HG02759 (cell line): ENCODE measurements around the gene ECT2L.
"Not testable (repeated sequence)": the region's sequence is repeated elsewhere in the genome, so short reads cannot be mapped to it uniquely, and the experiment has no call there.

Experiments
- ATAC-seq: cut with Tn5 transposase; IDR thresholded peaks from one replicate; pipeline ENCODE4 v1.9.1; 2021; ENCODE audit warnings: mild to moderate bottlenecking, moderate library complexity; ENCODE audit not compliant: unreplicated experiment

The ECT2L gene

GRCh38 chr6:138926579-138926978, 130.7 kb downstream of the ECT2L start:
- ATAC-seq = no peak

- no peak for ATAC-seq
Observed at GRCh38 chr6:138931660-138932059, 135.8 kb downstream of the ECT2L start.

GRCh38 chr6:138936873-138937272, 141.0 kb downstream of the ECT2L start:
- not testable (repeated sequence) for ATAC-seq

- no peak for ATAC-seq
Observed at GRCh38 chr6:138943089-138943625, 147.3 kb downstream of the ECT2L start.

- ATAC-seq = peak; percentile 82
Observed at GRCh38 chr6:138944412-138944811, 148.5 kb downstream of the ECT2L start.

GRCh38 chr6:138945354-138945753, 149.5 kb downstream of the ECT2L start:
- ATAC-seq = no peak

GRCh38 chr6:138948004-138948403, 152.1 kb downstream of the ECT2L start:
- no peak for ATAC-seq

- no peak for ATAC-seq
Observed at GRCh38 chr6:138948546-138949179, 152.8 kb downstream of the ECT2L start.

GRCh38 chr6:138953451-138953850, 157.6 kb downstream of the ECT2L start:
- no peak for ATAC-seq
